Posterior cingulate gyrus (tissue), 11 donors: ENCODE measurements around the gene GNAL.

Experiments used
- DNase-seq, 10 donors: peaks; one replicate each; pipeline versions ENCODE4 v3.0.0 to v3.0.0-alpha.2; 2020 to 2021; ENCODE audit warnings: mixed read lengths in 3 of 10
- intact Hi-C: fragments of 100-400 bp; cut with DNase I; formaldehyde crosslinking; loops from one replicate; pipeline ENCODE4 v1.15.1; 2023

Gene GNAL

GRCh38 chr18:11800566-11801334, 111.7 kb downstream of the GNAL start:
- intact Hi-C loops = no loop called here
- no peak for DNase-seq

DNA sequence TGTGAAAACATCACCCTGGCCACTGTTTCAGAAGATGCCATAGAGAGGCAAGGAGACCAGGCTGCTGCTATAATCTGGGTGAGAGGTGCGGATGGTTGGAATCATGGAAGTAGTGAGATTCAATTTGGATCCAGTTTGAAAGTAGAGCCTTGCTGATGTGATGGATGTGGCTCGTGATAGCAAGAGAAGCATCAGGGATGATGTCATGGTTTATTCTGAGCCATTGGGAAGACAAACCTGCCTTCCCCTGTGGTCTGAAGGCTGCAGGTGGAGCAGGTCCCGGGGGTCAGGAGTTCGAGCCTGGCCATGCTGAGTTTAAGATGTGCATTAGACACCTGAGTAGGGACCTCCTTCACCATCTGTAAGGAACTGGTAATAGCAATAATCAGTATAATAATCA, 112.5 kb downstream of the GNAL start:
- intact Hi-C loops = no loop called here
- DNase-seq = no peak

DNA sequence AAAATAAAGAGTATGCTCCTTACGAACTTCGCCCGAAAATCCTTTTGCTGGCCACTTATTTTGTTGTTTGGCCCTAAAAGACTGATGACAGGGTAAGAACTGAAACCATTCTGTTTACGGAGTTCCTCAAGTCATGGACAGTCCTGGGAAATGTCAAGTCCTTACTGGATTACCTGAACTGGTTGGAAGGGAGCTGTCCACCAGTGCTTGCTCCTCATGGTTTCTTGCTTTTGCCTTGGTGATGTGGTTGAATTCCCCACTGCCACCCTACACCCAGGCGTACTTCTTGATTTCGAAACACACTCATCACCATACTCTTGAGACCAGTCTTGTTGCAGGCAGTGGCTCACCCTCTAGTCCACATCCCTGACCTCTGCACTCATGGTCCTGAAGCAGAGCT, 113.1 kb downstream of the GNAL start:
- intact Hi-C loops = no loop called here
- DNase-seq = no peak

GRCh38 chr18:11802586-11802985, 113.5 kb downstream of the GNAL start:
- DNase-seq = peak in 1 of 10 donors; percentile 47
- intact Hi-C loops = no loop called here

GRCh38 chr18:11807233-11807632, 118.2 kb downstream of the GNAL start:
- intact Hi-C loops = no loop called here
- DNase-seq = no peak

GRCh38 chr18:11808001-11808855, 119.2 kb downstream of the GNAL start:
- no peak for DNase-seq
- intact Hi-C loops = no loop called here

GRCh38 chr18:11809895-11810294, 120.8 kb downstream of the GNAL start:
- peak in 1 of 10 donors; percentile 59 for DNase-seq
- intact Hi-C loops = no loop called here

- peak in 1 of 10 donors; percentile 79 for DNase-seq
- intact Hi-C loops = no loop called here
These were observed 121.3 kb downstream of the GNAL start for GRCh38 chr18:11810379-11810778.

DNA sequence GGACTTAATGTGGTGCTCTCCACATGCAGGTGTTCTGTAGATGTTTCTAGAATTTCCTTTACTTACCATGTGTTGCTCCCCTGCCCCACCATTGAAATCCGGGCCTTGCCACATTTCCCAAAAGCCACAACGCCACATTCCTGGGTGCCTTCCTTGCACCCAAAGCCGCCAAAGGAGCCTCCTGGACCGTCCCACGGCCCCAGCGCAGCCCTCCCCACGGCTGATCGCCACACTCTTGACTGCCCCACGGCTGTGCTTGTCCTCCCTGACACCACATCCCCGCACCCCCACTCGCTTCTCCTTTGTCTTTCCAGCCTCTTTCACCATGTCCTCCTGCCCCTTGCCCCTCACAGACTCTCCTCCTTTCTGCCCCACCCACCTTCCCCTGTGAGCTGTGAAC, 121.9 kb downstream of the GNAL start:
- intact Hi-C loops = no loop called here
- DNase-seq = peak in 1 of 10 donors; percentile 50

- intact Hi-C loops = no loop called here
- DNase-seq = no peak
These were observed 128.2 kb downstream of the GNAL start for GRCh38 chr18:11817229-11817628.

DNA sequence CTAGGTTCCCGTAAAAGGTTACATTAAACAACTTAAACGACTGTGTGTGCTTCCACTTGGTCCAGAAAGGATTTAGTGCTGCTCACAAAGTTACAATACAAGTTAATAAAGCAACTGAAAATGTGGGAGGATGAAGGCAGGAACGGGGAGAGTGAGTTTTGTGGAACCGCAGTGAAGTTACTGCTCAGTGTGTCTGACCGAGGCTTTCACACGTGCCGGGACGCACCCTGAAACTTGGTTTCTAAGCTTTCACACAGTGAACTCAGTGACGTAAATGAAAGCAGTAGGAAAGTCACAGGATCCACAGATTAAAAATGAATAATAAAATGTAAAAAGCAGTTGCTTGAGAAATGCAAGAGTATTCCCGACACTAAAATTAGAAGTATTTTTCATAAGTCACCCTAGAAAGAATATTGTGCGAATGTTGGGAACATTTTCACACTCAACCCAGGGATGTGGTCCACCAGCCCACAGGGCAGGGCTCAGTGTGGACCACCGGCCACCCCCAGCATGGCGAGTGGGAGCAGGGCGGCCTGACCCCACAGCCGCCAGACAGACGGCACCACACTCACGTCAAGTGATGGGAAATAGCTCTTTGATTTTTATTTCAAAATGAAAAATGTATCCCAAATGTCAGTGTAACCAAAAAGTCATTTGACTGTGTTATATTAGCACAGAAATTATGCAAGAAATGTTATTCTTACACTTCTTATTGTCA, 129.6 kb downstream of the GNAL start:
- peak in 1 of 10 donors; percentile 61 for DNase-seq
- intact Hi-C loops = no loop called here

DNA sequence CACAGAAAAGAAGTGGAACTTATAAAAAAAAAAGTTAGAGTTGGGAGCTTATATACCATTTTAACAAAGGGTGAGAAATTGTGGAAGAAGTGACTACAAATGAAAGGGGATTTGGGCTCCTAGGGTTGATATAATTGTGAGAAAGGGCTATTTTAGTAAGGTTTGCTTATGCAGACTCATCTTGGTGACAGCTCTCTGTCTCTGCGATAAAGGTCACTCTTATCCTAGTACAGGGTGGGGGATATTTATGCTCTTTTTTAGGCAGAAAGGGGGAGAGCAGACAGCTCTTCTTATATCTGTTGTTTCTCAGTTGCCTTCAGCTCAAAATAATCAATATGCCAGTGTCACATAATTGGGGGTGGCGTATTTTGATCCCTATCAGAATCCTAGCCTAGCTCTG, 130.9 kb downstream of the GNAL start:
- DNase-seq = no peak
- intact Hi-C loops = no loop called here

GRCh38 chr18:11820697-11821096, 131.6 kb downstream of the GNAL start:
- DNase-seq = no peak
- intact Hi-C loops = no loop called here

DNA sequence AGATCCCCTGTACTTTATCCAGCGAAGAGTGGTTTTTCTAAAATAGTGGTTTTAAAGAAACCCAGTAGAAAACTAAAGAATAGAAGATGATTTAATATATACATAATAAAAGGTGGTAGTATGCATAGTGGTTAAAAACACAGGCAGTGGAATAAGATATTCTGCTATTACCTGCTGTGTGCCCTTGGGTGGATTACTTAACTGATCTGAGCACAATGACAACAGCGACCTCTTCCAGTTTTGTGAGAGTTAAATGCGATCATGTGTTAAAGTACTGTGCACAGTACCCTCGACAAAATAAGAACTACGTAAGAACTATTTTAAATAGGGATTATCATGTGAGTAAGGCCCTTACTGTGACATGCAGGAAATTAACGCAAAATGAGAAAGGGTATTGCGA, 132.1 kb downstream of the GNAL start:
- DNase-seq = no peak
- intact Hi-C loops = no loop called here

DNA sequence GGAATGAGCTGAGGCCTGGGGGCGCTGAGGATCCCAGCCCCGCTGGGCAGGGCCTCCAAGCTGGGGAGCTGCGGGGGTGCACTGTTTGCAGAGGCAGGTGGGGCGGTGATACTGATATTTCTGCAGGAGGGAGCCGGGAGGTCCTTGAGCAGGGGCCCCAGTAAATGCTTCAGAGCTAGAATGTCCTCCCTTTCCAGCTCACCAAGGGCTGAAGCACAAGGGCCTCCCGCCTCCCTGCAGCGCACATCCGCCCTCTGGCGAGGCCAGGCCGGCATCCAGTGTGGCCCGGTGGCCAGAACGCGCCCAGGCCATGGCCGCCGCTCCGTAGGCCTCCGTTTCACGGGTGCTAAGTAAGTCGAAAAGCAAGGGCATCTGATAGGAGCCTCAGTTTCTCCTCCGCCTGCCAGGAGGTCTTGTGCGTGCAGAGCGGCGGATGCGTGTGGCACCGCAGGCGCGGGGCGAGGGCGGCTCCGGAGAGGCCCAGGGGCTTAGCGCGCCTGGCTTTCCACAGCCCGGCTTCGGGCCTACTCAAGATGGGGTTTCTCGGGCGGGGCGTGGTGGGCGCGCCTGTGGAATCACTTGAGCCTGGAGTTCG, 132.7 kb downstream of the GNAL start:
- intact Hi-C loops = no loop called here
- DNase-seq = no peak

DNA sequence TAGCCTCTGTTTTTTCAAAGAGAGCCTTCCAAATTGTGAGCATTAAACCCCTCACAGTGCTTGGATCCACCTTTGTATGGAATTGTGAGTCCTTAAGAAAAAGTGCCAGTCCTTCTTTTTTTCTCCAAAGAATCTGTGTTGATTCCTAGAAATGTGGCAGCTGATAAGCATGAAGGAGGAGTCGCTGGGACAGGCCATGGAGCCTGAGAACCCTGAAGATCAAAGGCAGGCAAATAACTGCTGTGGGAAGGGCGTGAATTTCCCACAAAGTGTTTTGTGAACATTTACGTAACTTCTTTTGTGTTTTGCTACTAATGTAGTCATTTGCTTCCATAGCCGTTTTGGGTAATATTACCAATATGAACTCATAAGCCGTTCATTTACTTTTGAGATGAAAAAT, 134.5 kb downstream of the GNAL start:
- no peak for DNase-seq
- intact Hi-C loops = no loop called here

GRCh38 chr18:11826836-11827235, 137.8 kb downstream of the GNAL start:
- intact Hi-C loops = no loop called here
- DNase-seq = no peak

GRCh38 chr18:11828786-11829432, 139.8 kb downstream of the GNAL start:
- intact Hi-C loops = no loop called here
- DNase-seq = no peak

- intact Hi-C loops = no loop called here
- DNase-seq = no peak
These were observed 141.5 kb downstream of the GNAL start for GRCh38 chr18:11830585-11830984.

DNA sequence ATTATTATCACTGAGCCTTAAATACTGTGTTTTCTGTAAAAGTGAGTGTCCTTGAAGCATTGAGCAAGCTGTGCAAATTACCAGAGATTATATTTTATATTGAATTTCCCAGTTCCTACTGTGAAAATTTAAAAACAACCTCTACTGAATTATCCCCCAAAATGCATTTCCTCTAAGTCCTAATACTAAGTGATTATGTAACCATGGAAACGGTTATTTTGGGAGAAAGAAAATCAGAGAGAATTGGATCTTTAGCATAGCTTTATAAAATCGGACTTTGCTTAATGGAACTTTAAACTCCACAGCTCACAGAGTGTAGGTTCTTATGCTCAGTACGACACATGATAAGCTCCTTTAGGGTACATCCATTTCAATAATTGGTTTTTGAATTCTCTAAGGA, 142.9 kb downstream of the GNAL start:
- DNase-seq = no peak
- intact Hi-C loops = loop anchor here (2.0 kb wide), 1 partner anchor 29 kb away; no protein-coding TSS in a partner anchor
